ENCODE measurements around the gene RBM4.

The RBM4 gene

DNA sequence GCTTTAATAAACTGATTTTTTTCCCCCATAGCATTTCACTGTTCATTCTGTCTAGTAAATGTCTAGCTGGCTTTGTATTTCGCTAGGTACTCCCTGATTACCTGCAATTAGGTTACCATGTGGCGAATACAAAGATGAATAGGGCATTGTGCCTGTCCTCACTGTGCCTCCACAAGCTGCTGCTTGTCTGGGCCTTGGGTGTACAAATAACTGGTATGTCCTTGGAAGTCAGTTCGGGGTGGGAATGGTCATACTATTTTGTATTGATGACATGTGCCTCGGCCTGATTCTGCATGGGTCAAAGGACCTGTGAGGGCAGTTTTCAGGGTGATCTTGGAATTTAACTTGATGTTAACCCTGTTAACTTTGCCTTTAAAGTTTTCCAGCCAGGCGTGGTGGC is 11.4 kb downstream of the RBM4 start:
- H3K4me3 ChIP-seq (ENCODE audit: low read depth, low read length) = no peak overlapping the region
- in situ Hi-C loops (cut with HindIII; ENCODE audit: low sequenced_read_pairs) = no loop called here
- TF ChIP-seq CTCF (IDR thresholded peaks at IDR 0.05; ENCODE audit: low read depth, low read length, missing control alignments) = no peak
- DNase-seq (ENCODE audit: low read depth) = no peak

GRCh38 chr11:66651016-66651415 is 12.5 kb downstream of the RBM4 start:
- TF ChIP-seq CTCF (IDR thresholded peaks at IDR 0.05; ENCODE audit: low read depth, low read length, missing control alignments) = no peak
- in situ Hi-C loops (cut with HindIII; ENCODE audit: low sequenced_read_pairs) = no loop called here
- H3K4me3 ChIP-seq (ENCODE audit: low read depth, low read length) = no peak overlapping the region
- DNase-seq (ENCODE audit: low read depth) = no peak

- no peak overlapping the region for H3K4me3 ChIP-seq (ENCODE audit: low read depth, low read length)
- in situ Hi-C loops (cut with HindIII; ENCODE audit: low sequenced_read_pairs) = no loop called here
- DNase-seq (ENCODE audit: low read depth) = no peak
- TF ChIP-seq CTCF (IDR thresholded peaks at IDR 0.05; ENCODE audit: low read depth, low read length, missing control alignments) = no peak
Observed at GRCh38 chr11:66652651-66653050, 14.1 kb downstream of the RBM4 start.

GRCh38 chr11:66653123-66653522 is 14.6 kb downstream of the RBM4 start:
- DNase-seq (ENCODE audit: low read depth) = no peak
- no peak for TF ChIP-seq CTCF (IDR thresholded peaks at IDR 0.05; ENCODE audit: low read depth, low read length, missing control alignments)
- no peak overlapping the region for H3K4me3 ChIP-seq (ENCODE audit: low read depth, low read length)
- in situ Hi-C loops (cut with HindIII; ENCODE audit: low sequenced_read_pairs) = no loop called here

DNA sequence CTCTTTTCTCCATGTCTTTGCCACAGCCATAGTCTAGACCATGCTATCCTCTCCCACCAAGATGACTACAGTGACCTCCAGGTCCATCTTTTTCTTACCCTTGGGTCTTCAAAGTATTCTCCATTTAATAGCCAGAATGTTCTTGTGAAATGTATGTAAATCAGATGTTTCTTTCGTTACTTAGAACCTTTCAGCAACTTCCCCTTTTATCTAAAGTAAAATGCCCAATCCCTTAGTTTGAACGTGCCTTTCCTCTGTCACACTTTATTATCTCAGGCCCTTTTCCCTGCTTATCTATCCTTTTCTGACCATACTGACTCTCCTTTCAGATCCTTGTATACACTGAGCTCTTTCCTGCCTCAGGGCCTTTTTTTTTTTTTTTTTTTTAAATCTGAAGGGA is 21.3 kb downstream of the RBM4 start:
- in situ Hi-C loops (cut with HindIII; ENCODE audit: low sequenced_read_pairs) = no loop called here
- DNase-seq (ENCODE audit: low read depth) = no peak
- no peak for TF ChIP-seq CTCF (IDR thresholded peaks at IDR 0.05; ENCODE audit: low read depth, low read length, missing control alignments)
- H3K4me3 ChIP-seq (ENCODE audit: low read depth, low read length) = no peak overlapping the region

DNA sequence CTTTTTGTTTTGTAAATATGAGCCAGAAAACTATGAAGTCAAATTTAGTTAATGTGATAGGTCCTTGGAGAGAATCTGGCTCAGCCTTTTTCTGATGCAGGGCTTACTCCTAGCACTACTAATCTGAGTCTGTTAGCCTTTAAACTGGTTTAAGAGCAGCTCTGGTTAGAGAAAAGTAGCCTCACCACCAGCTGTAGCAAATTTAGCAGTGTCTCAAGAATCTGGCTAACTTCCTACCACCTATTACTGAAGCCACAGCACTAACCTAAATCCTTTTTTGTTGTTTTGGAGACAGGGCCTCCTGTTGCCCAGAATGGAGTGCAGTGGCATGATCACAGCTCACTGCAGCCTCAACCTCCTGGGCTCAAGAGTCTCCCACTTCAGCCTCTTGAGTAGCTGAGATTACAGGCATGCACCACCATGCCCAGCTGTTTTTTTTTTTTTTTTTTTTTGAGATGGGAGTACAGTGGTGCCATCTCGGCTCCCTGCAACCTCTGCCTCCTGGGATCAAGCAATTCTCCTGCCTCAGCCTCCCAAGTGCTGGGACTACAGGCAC is 25.3 kb downstream of the RBM4 start:
- H3K4me3 ChIP-seq (ENCODE audit: low read depth, low read length) = no peak overlapping the region
- no peak for DNase-seq (ENCODE audit: low read depth)
- TF ChIP-seq CTCF (IDR thresholded peaks at IDR 0.05; ENCODE audit: low read depth, low read length, missing control alignments) = no peak
- in situ Hi-C loops (cut with HindIII; ENCODE audit: low sequenced_read_pairs) = no loop called here

- no peak for DNase-seq (ENCODE audit: low read depth)
- TF ChIP-seq CTCF (IDR thresholded peaks at IDR 0.05; ENCODE audit: low read depth, low read length, missing control alignments) = no peak
- H3K4me3 ChIP-seq (ENCODE audit: low read depth, low read length) = no peak overlapping the region
- in situ Hi-C loops (cut with HindIII; ENCODE audit: low sequenced_read_pairs) = no loop called here
Observed at GRCh38 chr11:66665369-66665768, 26.9 kb downstream of the RBM4 start.
